Hepatocyte (in vitro differentiated cells): Measurements from ENCODE around the gene C1orf141. TPM values are rescaled to one million over a fixed set of nuclear protein-coding genes. Genes with fewer than 3 reads are reported as not detected.

Experiments used
- DNase-seq: peaks from one replicate; pipeline ENCODE4 v3.0.0-alpha.2; 2016; ENCODE audit warnings: low spot score
- H2AFZ ChIP-seq: fragments of 200-600 bp; sonication (generic); 2 replicates; pipeline ENCODE4 v1.6.0; 2016; ENCODE audit warnings: antibody characterized with exemption, mild to moderate bottlenecking
- H3K27ac ChIP-seq: fragments of 200-600 bp; sonication (generic); 2 replicates; pipeline ENCODE4 v1.5.1; 2016; ENCODE audit warnings: mild to moderate bottlenecking
- H3K27me3 ChIP-seq: fragments of 200-600 bp; sonication (generic); 2 replicates; pipeline ENCODE4 v1.6.1; 2016
- H3K36me3 ChIP-seq: fragments of 200-600 bp; sonication (generic); replicated peaks from 2 replicates; pipeline ENCODE4 v1.5.1; 2016; ENCODE audit warnings: low read depth; ENCODE audit not compliant: insufficient read depth
- H3K4me1 ChIP-seq: fragments of 200-600 bp; sonication (generic); 2 replicates; pipeline ENCODE4 v1.5.1; 2016; ENCODE audit warnings: mild to moderate bottlenecking, moderate library complexity; ENCODE audit not compliant: insufficient read depth
- H3K4me2 ChIP-seq: fragments of 200-600 bp; sonication (generic); 2 replicates; pipeline ENCODE4 v1.6.0; 2016
- H3K4me3 ChIP-seq: fragments of 200-600 bp; sonication (generic); 2 replicates; pipeline ENCODE4 v1.5.1; 2016; ENCODE audit warnings: mild to moderate bottlenecking
- H3K79me2 ChIP-seq: fragments of 200-600 bp; sonication (generic); 2 replicates; pipeline ENCODE4 v1.6.0; 2017; ENCODE audit warnings: mild to moderate bottlenecking
- H3K9me2 ChIP-seq: fragments of 200-600 bp; sonication (generic); replicated peaks from 2 replicates; pipeline ENCODE4 v1.6.0; 2017; ENCODE audit warnings: mild to moderate bottlenecking; ENCODE audit not compliant: insufficient read depth
- H3K9me3 ChIP-seq: fragments of 200-600 bp; sonication (generic); 2 replicates; pipeline ENCODE4 v1.5.1; 2016; ENCODE audit warnings: low read depth, mild to moderate bottlenecking
- H4K20me1 ChIP-seq: fragments of 200-600 bp; sonication (generic); 2 replicates; pipeline ENCODE4 v1.6.0; 2016; ENCODE audit warnings: mild to moderate bottlenecking; ENCODE audit not compliant: insufficient read depth, poor library complexity, severe bottlenecking
- EZH2 ChIP-seq: fragments of 200-600 bp; sonication (generic); IDR thresholded peaks from 2 replicates; pipeline ENCODE4 v1.6.1; 2016; ENCODE audit warnings: antibody characterized with exemption, mild to moderate bottlenecking, borderline replicate concordance
- EZH2phosphoT487 ChIP-seq: fragments of 200-600 bp; sonication (generic); IDR thresholded peaks from one replicate; pipeline ENCODE4 v1.6.1; 2018; ENCODE audit warnings: antibody characterized with exemption, mild to moderate bottlenecking, low read depth, moderate library complexity; ENCODE audit not compliant: unreplicated experiment, severe bottlenecking
- WGBS: methylation state at CpG from one replicate; pipeline ENCODE4 v1.1.6; 2016; ENCODE audit warnings: low lambda C conversion rate; ENCODE audit errors: missing lambda C conversion rate; 5-methylcytosine and 5-hydroxymethylcytosine counted together
- polyA plus RNA-seq: library from polyadenylated mRNA; unstranded; fragments of >200 nt; fragmentation: Nextera tagmentation; extraction: Ambion mirVana; gene quantifications from 2 replicates; pipeline ENCODE4 v1.2.1, GENCODE V29; 2016
- total RNA-seq: library from RNA; depleted of rRNA; stranded (reverse); fragments of >200 nt; gene quantifications from 2 replicates; pipeline ENCODE4 v1.2.3, GENCODE V29; 2014
- TF ChIP-seq, protein P1 (sequence below): fragments of 200-600 bp; sonication (generic); IDR thresholded peaks from 2 replicates; pipeline ENCODE4 v1.5.1; 2016; ENCODE audit warnings: antibody characterized with exemption, mild to moderate bottlenecking; ENCODE audit not compliant: poor library complexity

C1orf141 gene
- total and polyA plus RNA-seq, 2 experiments from 2014 or later, result not detected

DNA sequence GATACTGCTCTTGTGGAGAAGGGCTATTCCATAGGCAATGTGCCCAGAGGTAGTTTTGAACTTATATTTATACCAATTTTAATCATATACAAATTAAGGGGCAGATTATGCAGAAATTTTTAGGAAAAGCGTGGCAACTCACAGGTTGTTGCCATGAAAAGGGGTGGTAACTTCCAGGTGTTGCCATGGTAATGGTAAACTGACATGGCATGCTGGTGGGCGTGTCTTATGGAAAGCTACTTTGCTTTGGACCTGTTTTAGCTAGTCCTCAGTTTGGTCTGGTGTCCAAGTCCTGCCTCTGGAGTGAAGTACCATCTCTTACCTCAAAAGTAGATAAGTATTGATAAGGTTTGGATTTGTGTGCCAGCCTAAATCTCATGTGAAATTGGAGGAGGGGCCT is 23.6 kb upstream of the C1orf141 start:
- H3K9me2 ChIP-seq, result no peaks in the 10 kb centered on the region
- H3K27me3 ChIP-seq, result peaks cover 7% of the 10 kb centered on the region
- H3K4me3 ChIP-seq, result no peak overlapping the region
- H3K36me3 ChIP-seq, result no peaks in the 10 kb centered on the region
- no peaks in the 10 kb centered on the region for H4K20me1 ChIP-seq
- H3K27ac ChIP-seq, result no peak overlapping the region
- no peak overlapping the region for H3K4me2 ChIP-seq
- H3K4me1 ChIP-seq, result no peaks in the 10 kb centered on the region
- WGBS, result 95% methylated on average over 2 of the region's 2 CpGs
- H2AFZ ChIP-seq, result no peak overlapping the region
- no peak for DNase-seq
- no peaks in the 10 kb centered on the region for H3K79me2 ChIP-seq
- TF ChIP-seq EZH2, result no peak
- TF ChIP-seq, protein P1, sequence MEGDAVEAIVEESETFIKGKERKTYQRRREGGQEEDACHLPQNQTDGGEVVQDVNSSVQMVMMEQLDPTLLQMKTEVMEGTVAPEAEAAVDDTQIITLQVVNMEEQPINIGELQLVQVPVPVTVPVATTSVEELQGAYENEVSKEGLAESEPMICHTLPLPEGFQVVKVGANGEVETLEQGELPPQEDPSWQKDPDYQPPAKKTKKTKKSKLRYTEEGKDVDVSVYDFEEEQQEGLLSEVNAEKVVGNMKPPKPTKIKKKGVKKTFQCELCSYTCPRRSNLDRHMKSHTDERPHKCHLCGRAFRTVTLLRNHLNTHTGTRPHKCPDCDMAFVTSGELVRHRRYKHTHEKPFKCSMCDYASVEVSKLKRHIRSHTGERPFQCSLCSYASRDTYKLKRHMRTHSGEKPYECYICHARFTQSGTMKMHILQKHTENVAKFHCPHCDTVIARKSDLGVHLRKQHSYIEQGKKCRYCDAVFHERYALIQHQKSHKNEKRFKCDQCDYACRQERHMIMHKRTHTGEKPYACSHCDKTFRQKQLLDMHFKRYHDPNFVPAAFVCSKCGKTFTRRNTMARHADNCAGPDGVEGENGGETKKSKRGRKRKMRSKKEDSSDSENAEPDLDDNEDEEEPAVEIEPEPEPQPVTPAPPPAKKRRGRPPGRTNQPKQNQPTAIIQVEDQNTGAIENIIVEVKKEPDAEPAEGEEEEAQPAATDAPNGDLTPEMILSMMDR, result no peak
- no peak for TF ChIP-seq EZH2phosphoT487
- no peaks in the 10 kb centered on the region for H3K9me3 ChIP-seq

DNA sequence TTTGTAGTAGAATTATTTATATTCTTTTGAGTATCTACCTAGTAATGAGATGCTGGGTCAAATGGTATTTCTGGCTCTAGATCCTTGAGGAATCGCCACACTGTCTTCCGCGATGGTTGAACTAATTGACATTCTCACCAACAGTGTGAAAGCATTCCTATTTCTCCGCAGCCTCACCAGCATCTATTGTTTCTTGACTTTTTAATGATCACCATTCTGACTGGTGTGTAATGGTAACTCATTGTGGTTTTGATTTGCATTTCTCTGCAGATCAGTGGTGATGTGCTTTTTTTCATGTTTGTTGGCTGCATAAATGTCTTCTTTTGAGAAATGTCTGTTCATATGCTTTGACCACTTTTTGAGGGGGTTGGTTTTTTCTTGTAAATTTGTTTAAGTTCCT is 16.2 kb upstream of the C1orf141 start:
- Histone ChIP-seq H3K27me3 (peaks cover 7% of the 10 kb centered on the region), H4K20me1 (no peaks in the 10 kb centered on the region), H3K36me3 (no peaks in the 10 kb centered on the region), H3K4me3 (no peak overlapping the region), H3K27ac (no peak overlapping the region), H3K4me1 (peaks cover 7% of the 10 kb centered on the region), H3K4me2 (no peak overlapping the region), H3K9me2 (no peaks in the 10 kb centered on the region), H3K9me3 (no peaks in the 10 kb centered on the region), H2AFZ (no peak overlapping the region), H3K79me2 (no peaks in the 10 kb centered on the region)
- no peak for TF ChIP-seq EZH2
- TF ChIP-seq, protein P1, result no peak
- TF ChIP-seq EZH2phosphoT487, result no peak
- no peak for DNase-seq
- WGBS, result 89% methylated on average over 4 of the region's 4 CpGs

DNA sequence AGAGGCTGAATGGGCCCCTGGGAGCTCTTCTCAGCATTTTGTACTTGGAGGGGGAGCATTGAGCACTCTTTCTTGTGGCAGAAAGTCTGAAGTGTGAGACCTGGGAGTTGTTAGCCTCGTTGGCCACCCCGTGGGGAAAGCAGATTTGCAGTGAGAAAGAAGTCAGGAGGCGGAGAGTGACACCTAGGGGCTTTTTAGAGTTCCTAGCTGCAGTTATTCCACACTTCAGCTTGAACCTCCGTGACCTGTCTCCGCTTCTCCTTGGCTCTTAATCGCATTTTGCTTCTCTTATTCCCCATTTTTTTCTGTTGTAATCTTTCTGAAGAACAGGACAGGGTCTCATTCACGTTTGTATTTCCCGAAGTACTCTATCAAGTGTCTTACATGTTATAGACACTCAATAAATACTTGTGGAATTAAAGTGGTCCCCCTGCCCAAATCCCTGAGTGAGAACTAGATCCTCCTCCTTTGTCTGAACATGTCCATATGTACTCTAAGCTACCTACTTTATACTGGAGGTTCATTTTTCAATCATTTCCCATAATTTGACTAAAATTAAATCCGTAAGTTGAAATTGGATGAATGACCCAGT is 14.5 kb upstream of the C1orf141 start:
- H3K27me3 ChIP-seq, result peaks cover 7% of the 10 kb centered on the region
- no peaks in the 10 kb centered on the region for H4K20me1 ChIP-seq
- 15% methylated on average over 9 of the region's 9 CpGs for WGBS
- no peaks in the 10 kb centered on the region for H3K9me3 ChIP-seq
- H3K36me3 ChIP-seq, result no peaks in the 10 kb centered on the region
- DNase-seq, result peak; percentile 86
- H3K9me2 ChIP-seq, result no peaks in the 10 kb centered on the region
- no peak overlapping the region for H3K4me3 ChIP-seq
- no peak overlapping the region for H3K27ac ChIP-seq
- H2AFZ ChIP-seq, result peak overlapping the region; percentile 67
- no peaks in the 10 kb centered on the region for H3K79me2 ChIP-seq
- TF ChIP-seq EZH2, result no peak
- TF ChIP-seq EZH2phosphoT487, result no peak
- TF ChIP-seq, protein P1, result peak; percentile 82
- peaks cover 7% of the 10 kb centered on the region for H3K4me1 ChIP-seq
- H3K4me2 ChIP-seq, result peak overlapping the region; percentile 36
